Transverse colon (tissue), 3 donors: Measurements from ENCODE around the gene CHRNB1.

Experiments
- POLR2A ChIP-seq: fragments of 450-650 bp; IDR thresholded peaks from one replicate; pipeline ENCODE4 v1.6.1; 2016; ENCODE audit warnings: antibody characterized with exemption, mild to moderate bottlenecking, moderate library complexity
- TF ChIP-seq, protein P1 (sequence below), 5 experiments: fragments of 200-600 bp in 3 of 5; fragments of 450-650 bp in 2 of 5; sonication (generic) in 3 of 5; IDR thresholded peaks; 1 replicate in 2 of 5; 2 replicates in 3 of 5; pipeline ENCODE4 v1.5.1; 2016 to 2017; ENCODE audit warnings: antibody characterized with exemption in 5 of 5, inconsistent platforms in 3 of 5, mild to moderate bottlenecking in 2 of 5, moderate library complexity in 1 of 5

DNA sequence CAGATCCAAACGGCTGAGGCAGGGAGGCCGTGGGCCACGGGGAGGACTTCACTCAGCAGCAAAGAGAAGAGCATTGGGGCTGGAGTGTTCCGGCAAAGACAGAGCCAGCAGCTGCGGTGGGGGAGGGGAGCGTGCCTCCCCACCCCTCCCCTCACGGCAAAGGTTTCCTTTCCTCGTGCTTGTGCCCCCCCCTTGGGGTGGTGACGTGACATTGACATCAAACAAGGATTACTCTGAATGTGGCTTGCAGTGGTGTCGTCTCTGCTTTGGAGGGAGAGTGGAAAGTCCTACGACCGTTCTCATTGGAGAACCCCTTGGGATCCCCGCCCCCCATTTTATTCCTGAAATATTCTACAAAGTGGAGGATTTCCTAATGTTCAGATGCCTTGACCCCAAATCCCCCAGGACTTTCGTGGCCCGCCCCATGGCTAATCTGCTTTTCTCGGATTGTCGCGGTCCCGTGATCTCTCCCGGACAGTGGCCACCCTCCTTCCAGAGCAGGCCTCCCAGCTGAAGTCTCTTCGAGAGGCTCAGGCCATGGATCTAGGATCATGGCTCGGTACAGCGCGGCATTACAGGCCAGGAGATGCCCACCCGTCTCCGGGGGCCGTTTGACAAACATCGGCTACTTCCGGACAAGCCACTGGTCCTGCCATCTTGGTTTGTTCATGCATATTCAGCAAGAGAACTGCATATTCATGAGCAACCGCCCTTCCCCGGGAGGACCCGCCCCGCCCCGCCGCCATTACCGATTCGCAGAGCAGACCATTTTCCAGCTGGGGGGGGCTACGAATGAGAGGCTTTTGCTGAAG, 38.6 kb downstream of the CHRNB1 start:
- TF ChIP-seq, protein P1, sequence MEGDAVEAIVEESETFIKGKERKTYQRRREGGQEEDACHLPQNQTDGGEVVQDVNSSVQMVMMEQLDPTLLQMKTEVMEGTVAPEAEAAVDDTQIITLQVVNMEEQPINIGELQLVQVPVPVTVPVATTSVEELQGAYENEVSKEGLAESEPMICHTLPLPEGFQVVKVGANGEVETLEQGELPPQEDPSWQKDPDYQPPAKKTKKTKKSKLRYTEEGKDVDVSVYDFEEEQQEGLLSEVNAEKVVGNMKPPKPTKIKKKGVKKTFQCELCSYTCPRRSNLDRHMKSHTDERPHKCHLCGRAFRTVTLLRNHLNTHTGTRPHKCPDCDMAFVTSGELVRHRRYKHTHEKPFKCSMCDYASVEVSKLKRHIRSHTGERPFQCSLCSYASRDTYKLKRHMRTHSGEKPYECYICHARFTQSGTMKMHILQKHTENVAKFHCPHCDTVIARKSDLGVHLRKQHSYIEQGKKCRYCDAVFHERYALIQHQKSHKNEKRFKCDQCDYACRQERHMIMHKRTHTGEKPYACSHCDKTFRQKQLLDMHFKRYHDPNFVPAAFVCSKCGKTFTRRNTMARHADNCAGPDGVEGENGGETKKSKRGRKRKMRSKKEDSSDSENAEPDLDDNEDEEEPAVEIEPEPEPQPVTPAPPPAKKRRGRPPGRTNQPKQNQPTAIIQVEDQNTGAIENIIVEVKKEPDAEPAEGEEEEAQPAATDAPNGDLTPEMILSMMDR (IDR thresholded peaks at IDR 0.05), result no peak
- no peak for TF ChIP-seq POLR2A
